ENCODE data around the gene FAM228B. TPM values are rescaled to one million over a fixed set of nuclear protein-coding genes. Genes with fewer than 3 reads are reported as not detected.

The FAM228B gene
- total and polyA plus RNA-seq, 2 donors from 2014 or later = 23.2 to 35.2 TPM

GRCh38 chr2:24204505-24204904, 81.2 kb downstream of the FAM228B start:
- Histone ChIP-seq H3K27me3 (ENCODE audit: control insufficient read depth, insufficient read depth, low read length) (no peaks in the 10 kb centered on the region), H3K27ac (ENCODE audit: low read depth in 2 of 2, low read length in 2 of 2) (no peak overlapping the region), H3K4me3 (ENCODE audit: low read length in 3 of 3) (no peak overlapping the region), H3K4me1 (ENCODE audit: control insufficient read depth in 2 of 3, insufficient read depth in 2 of 3, low read depth in 1 of 3, low read length in 3 of 3) (no peaks in the 10 kb centered on the region), H3K9ac (ENCODE audit: low read length in 3 of 3) (no peak overlapping the region), H3K36me3 (ENCODE audit: control insufficient read depth in 2 of 3, insufficient read depth in 3 of 3, low read length in 3 of 3) (peaks cover 0 to 45% (median 23%) of the 10 kb centered on the region in 3 donors), H3K9me3 (ENCODE audit: control insufficient read depth in 2 of 3, insufficient read depth in 1 of 3, low read length in 3 of 3) (no peaks in the 10 kb centered on the region)
- FAIRE-seq = no peak
- no peak for DNase-seq
- intact Hi-C loops (cut with DNase I) = no loop called here
- no peak for TF ChIP-seq CTCF (IDR thresholded peaks at IDR 0.05; ENCODE audit: borderline replicate concordance, extremely low read depth, insufficient read depth)

DNA sequence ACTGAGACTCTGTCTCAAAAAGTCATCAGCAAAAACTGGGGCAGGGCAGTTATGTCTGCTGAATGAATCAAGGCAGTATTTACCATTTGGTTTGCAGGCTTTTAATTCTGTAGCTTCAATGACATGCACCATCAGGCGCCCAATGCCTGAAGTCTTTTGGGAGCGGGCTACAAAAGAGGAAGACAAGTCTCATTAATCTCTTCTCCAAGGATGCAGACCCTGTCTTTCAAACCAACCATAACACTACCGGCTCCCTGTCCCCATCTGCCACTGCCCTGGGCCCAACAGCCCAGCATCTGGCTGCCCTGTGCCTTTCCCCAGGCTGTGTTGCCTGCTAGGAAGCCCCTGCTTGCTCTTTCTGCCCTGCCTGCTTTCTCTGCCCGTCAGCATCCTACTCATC, 81.9 kb downstream of the FAM228B start:
- Histone ChIP-seq H3K4me3 (ENCODE audit: low read length in 3 of 3) (no peak overlapping the region), H3K36me3 (ENCODE audit: control insufficient read depth in 2 of 3, insufficient read depth in 3 of 3, low read length in 3 of 3) (peaks cover 0 to 46% (median 24%) of the 10 kb centered on the region in 3 donors), H3K27ac (ENCODE audit: low read depth in 2 of 2, low read length in 2 of 2) (no peak overlapping the region), H3K27me3 (ENCODE audit: control insufficient read depth, insufficient read depth, low read length) (no peaks in the 10 kb centered on the region), H3K9ac (ENCODE audit: low read length in 3 of 3) (no peak overlapping the region), H3K4me1 (ENCODE audit: control insufficient read depth in 2 of 3, insufficient read depth in 2 of 3, low read depth in 1 of 3, low read length in 3 of 3) (no peaks in the 10 kb centered on the region), H3K9me3 (ENCODE audit: control insufficient read depth in 2 of 3, insufficient read depth in 1 of 3, low read length in 3 of 3) (no peaks in the 10 kb centered on the region)
- intact Hi-C loops (cut with DNase I) = no loop called here
- no peak for TF ChIP-seq CTCF (IDR thresholded peaks at IDR 0.05; ENCODE audit: borderline replicate concordance, extremely low read depth, insufficient read depth)
- DNase-seq (no peak), FAIRE-seq (no peak)

GRCh38 chr2:24206242-24206641, 83.0 kb downstream of the FAM228B start:
- H3K4me1 ChIP-seq (ENCODE audit: control insufficient read depth in 2 of 3, insufficient read depth in 2 of 3, low read depth in 1 of 3, low read length in 3 of 3) = no peaks in the 10 kb centered on the region
- H3K36me3 ChIP-seq (ENCODE audit: control insufficient read depth in 2 of 3, insufficient read depth in 3 of 3, low read length in 3 of 3) = peaks cover 0 to 52% (median 32%) of the 10 kb centered on the region in 3 donors
- DNase-seq = no peak
- no peak for FAIRE-seq
- no peak overlapping the region for H3K9ac ChIP-seq (ENCODE audit: low read length in 3 of 3)
- TF ChIP-seq CTCF (IDR thresholded peaks at IDR 0.05; ENCODE audit: borderline replicate concordance, extremely low read depth, insufficient read depth) = no peak
- no peaks in the 10 kb centered on the region for H3K27me3 ChIP-seq (ENCODE audit: control insufficient read depth, insufficient read depth, low read length)
- no peak overlapping the region for H3K4me3 ChIP-seq (ENCODE audit: low read length in 3 of 3)
- no peak overlapping the region for H3K27ac ChIP-seq (ENCODE audit: low read depth in 2 of 2, low read length in 2 of 2)
- H3K9me3 ChIP-seq (ENCODE audit: control insufficient read depth in 2 of 3, insufficient read depth in 1 of 3, low read length in 3 of 3) = no peaks in the 10 kb centered on the region
- intact Hi-C loops (cut with DNase I) = no loop called here

DNA sequence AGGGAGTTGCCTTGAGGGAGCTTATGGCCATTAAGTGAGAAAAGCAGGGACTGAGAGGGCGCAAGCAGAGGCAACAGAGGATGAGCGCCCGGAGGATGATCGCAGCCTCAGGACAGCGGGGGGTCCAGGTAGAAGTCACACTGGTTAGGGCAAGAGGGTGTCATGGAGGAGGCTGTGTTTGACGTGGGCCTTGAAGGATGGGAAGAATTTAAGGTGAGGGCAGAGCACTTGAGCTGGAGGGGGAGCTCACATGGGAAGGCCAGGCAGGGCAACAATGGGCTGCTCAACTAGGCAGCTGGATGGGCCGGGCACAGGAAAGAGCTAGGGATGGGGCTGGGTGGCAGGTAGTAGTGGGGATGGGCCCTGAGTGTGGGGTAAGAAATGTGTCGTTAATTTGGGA, 83.4 kb downstream of the FAM228B start:
- FAIRE-seq = no peak
- no peaks in the 10 kb centered on the region for H3K9me3 ChIP-seq (ENCODE audit: control insufficient read depth in 2 of 3, insufficient read depth in 1 of 3, low read length in 3 of 3)
- no peak for DNase-seq
- peaks cover 0 to 56% (median 36%) of the 10 kb centered on the region in 3 donors for H3K36me3 ChIP-seq (ENCODE audit: control insufficient read depth in 2 of 3, insufficient read depth in 3 of 3, low read length in 3 of 3)
- intact Hi-C loops (cut with DNase I) = no loop called here
- no peak overlapping the region for H3K9ac ChIP-seq (ENCODE audit: low read length in 3 of 3)
- no peaks in the 10 kb centered on the region for H3K27me3 ChIP-seq (ENCODE audit: control insufficient read depth, insufficient read depth, low read length)
- no peaks in the 10 kb centered on the region for H3K4me1 ChIP-seq (ENCODE audit: control insufficient read depth in 2 of 3, insufficient read depth in 2 of 3, low read depth in 1 of 3, low read length in 3 of 3)
- TF ChIP-seq CTCF (IDR thresholded peaks at IDR 0.05; ENCODE audit: borderline replicate concordance, extremely low read depth, insufficient read depth) = no peak
- no peak overlapping the region for H3K4me3 ChIP-seq (ENCODE audit: low read length in 3 of 3)
- H3K27ac ChIP-seq (ENCODE audit: low read depth in 2 of 2, low read length in 2 of 2) = no peak overlapping the region
